HG03520 (cell line): Measurements from ENCODE around the gene GABPB1.

Source experiments
- ATAC-seq: cut with Tn5 transposase; IDR thresholded peaks from one replicate; pipeline ENCODE4 v1.9.1; 2021; ENCODE audit warnings: mild to moderate bottlenecking, moderate library complexity; ENCODE audit not compliant: unreplicated experiment

GABPB1 gene

GRCh38 chr15:50246631-50247030 lies 108.4 kb downstream of the GABPB1 start:
- ATAC-seq = no peak

DNA sequence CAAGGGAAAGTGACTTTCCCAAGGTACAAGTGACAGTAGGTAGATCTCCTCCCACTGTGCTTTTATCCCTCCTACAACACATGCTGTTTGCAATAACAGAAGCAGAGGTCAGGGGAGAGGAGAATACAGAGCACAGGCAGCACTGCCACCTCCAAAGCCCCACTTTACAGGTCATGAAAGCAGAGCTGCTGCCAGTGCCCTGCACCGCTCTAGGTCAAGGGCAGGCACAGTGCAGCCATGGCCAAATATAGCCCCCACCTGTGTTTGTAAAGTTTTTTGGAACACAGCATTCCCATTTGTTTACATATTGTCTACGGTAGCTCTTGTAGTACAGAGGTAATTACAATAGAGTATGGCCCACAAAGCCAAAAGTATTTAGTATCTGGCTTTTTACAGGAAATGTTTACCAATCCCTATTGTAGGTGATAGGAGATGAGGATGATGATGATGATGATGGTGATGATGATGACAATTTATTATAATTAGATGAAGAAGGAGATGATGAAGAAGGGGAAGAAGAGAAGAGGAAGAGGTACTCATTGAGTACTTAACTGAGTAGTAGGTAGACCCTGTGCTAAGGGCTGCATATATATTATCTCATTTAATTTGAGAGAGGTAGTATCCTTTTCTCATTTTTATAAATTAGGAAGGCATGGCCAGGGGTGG lies 109.9 kb downstream of the GABPB1 start:
- no peak for ATAC-seq

- no peak for ATAC-seq
Observed at GRCh38 chr15:50244153-50244552, 110.8 kb downstream of the GABPB1 start.

DNA sequence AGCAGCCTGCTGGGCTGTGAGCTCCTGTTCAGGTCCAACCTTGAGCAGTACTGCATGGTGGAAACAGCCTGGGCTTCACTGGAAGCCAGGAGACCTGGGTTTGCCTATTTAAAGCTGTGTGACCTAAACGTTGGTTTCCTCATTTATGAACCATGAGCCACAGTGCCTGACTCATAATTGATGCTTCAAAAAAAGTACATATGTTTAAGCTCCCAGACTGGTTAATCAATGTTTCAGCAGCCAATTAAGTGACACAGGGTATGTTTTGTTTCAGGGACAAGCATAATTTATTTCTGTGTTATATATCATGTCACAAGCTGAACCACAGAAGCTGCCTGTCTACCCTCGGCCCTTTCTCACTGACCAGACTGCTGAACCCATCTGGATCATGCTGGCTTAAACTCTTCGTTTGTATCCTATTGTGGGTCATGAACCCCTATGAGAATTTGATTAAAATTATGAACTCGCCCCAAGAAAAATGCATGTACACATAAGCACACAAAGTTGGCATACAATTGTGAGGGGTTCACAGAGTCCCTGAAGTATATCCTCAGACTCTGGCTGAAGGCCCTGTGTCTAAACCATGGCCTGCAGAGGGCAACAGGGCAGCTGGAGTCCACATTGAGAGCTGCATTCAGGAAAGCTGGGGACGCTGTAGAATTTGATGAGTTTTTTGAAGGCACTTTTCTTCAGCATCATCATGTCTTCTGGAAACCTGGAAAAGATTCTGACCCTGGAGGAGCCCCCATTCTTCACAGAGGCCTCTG lies 113.1 kb downstream of the GABPB1 start:
- ATAC-seq = no peak

DNA sequence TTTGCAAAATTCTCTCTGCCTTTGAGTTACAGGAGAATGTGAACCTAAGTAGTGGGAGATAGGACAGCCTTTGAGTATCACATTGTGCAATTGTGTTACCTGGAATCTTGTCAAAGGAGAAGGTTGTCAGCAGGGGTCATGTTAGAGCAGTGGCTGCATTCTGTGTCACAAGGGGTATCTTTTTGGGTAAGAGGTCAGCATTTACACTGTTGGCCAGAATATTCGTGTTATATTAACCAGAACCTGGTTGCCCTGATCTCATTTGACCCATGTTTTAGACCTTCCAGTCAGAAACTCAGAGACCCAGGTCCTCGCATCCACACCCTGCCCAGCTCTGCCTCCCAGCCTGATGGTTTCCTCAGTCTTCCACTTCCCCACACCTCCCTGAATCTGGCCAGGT lies 116.7 kb downstream of the GABPB1 start:
- ATAC-seq = no peak

GRCh38 chr15:50236433-50236832 lies 118.6 kb downstream of the GABPB1 start:
- no peak for ATAC-seq

GRCh38 chr15:50235794-50236193 lies 119.2 kb downstream of the GABPB1 start:
- no peak for ATAC-seq

GRCh38 chr15:50234764-50235163 lies 120.2 kb downstream of the GABPB1 start:
- ATAC-seq = no peak

DNA sequence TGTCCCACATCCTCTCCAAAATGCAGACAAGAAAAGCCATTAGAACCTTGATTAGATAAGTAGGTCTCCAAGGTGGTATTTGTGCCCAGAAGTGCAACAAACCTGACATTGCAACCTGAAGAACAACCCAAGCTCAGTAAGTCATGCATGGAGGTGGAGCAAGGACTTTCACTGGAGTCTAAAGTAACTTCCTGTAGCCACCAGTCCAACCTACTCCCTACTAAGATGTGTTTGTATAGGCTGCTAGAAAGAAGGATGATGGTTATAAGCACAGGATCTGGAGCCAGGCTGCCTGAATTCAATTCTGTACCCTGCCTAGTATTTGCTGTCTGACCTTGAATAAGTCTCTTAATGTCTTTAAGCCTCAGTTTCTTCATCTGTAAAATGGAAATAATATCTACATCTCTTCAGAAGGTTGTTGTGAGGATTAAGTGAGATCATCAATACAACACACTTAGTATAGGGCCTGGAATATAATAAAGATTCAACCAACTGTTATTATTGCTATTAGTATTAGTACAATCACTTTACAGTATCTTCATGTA lies 121.7 kb downstream of the GABPB1 start:
- ATAC-seq = no peak

- no peak for ATAC-seq
Observed at GRCh38 chr15:50232791-50233190, 122.2 kb downstream of the GABPB1 start.

DNA sequence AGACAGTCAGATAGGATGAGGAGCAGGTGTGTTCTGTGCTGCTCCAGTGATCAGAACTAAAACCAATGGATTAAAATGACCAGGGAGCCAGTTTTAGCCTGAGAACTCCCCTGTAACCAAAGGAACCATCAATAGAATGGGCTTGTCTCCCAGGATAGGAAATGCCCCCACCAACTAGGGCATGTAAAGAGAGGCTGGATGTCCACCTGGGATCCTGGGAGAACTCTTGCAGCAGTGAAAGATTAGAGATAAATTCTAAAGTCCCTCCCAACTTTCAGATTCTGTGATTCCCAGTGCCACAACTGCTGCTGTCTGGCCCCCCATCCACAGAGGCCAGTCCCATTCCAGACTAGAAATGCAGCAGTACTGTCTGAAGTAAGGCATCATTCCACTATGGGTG lies 123.2 kb downstream of the GABPB1 start:
- ATAC-seq = no peak

- ATAC-seq = no peak
Observed at GRCh38 chr15:50229336-50229735, 125.7 kb downstream of the GABPB1 start.

DNA sequence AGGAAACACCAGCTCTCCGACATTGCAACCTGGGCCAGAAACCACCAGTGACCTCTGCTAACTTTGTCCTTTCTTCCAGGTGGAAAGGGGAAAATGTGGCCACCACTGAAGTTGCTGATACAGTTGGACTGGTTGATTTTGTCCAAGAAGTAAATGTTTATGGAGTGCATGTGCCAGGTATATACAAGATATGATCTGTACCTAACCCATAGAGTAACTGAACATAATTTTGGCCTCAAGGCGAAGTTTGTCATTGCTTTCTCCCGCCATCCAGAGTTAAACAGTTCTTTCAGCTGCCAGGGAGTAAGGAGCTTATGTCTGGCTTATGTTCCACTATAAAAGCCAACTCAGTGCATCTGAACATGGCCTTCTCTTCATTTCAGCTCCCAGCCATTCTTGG lies 126.1 kb downstream of the GABPB1 start:
- no peak for ATAC-seq

DNA sequence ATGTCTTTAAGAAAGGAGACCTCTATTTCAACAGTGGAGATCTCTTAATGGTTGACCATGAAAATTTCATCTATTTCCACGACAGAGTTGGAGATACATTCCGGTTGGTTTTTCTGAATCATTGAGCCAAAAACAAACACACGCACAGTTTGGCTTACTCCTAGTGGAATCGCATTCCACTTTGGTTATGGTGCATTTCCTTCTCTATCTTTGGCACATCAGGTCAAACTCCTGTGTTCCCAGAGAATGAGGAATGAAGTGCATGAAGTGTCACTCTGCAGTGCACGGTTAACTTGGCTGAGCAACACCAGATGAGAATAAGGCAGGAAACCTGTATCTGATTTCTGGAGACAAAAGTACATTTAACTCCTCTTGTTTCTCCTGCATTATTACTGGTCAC lies 127.9 kb downstream of the GABPB1 start:
- no peak for ATAC-seq

DNA sequence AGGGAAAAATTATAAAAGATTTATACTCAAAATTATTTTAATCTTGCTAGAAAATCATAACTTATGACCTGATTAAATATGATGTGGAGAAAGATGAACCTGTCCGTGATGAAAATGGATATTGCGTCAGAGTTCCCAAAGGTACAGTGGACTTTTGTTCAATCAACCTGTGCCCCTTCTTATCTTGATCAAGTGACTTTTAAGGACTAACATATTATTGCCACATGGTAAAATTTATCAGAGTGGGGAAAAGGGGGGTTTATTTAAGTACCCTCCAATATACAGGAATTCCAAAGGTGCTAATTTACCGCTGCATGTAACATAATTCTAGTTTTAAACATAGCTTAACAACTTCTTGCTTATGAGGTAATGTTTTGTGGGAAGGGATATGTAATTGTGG lies 129.1 kb downstream of the GABPB1 start:
- no peak for ATAC-seq
